HG02885 (cell line): ENCODE measurements around the gene GNGT2.
A peak's percentile ranks its signal among the peaks of the same experiment; 100 is the strongest.

ENCODE experiments used
- ATAC-seq: cut with Tn5 transposase; IDR thresholded peaks from one replicate; pipeline ENCODE4 v1.9.1; 2021; ENCODE audit warnings: mild to moderate bottlenecking; ENCODE audit not compliant: unreplicated experiment, poor library complexity

The GNGT2 gene

GRCh38 chr17:49229805-49230600, 19.6 kb upstream of the GNGT2 start:
- ATAC-seq, result no peak

- ATAC-seq, result no peak
Measured at GRCh38 chr17:49229076-49229804, 18.9 kb upstream of the GNGT2 start.

DNA sequence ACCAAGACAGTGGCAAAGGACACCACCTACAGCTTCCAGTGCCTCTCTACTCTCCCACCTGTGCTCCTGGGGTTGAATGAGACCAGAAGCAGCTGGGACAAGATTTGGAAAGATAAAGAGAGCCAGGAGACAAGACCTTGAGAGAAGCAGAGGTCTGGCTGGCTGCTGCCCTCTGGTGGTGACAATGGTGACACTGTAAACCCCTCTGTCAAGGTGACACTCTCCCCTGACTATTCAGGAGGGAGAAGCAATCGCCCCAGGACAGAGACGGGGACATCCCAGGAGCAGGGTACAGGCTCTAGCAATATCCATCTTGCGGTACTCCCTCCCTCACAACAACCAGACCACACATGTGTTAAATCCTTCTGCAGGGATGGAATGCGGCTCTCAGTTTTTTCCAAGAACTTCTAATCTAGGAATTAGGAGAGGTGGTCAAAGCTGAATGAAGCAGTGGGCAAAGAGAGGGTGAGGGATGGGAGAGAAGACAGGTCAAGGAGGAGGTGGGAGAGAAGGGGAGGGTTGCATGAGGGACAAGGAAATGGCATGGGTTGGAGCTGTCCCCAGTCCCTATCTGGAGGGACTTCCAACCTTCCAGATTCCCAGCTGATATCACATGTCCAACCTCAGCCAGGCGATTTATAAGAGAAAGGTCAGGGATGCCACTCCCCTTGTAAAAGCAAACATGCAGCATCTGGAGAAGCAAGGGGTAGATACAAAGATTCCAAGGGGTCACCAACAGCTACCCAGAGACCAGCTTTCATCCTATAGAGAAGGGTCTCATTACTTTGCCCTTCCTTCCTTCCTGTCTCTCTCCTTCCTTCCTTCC, 17.3 kb upstream of the GNGT2 start:
- ATAC-seq, result no peak

DNA sequence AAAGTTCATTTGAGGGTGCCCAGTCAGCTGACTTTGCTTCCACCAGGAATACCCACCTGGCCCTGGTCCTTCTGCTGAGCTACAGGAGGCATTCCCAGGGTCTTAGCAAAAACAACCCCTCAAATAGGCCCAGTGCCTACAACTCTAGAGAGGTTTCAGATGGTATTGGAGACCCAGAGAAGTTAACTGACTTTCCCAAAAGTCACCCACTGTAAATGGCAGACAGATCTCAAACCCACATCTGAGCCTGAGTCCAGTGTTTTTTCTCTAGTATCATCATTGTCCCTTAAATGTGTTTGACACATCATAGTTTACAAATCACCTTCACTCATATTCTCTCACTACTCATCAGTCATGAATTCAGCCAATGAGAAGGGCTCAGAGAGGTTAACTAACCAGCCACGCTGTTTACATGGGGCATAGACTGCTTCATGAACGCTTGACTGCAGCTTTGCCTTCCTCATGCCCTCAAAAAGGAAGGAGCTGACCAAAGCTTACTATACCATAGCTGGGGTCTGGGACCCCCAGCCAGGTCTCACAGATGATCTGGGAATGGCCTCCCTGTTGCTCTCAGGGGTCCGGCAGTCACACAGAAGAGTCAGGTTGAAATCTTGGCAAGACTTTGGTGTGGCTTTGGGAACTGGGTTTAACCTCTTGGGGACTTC, 16.5 kb upstream of the GNGT2 start:
- ATAC-seq, result no peak

DNA sequence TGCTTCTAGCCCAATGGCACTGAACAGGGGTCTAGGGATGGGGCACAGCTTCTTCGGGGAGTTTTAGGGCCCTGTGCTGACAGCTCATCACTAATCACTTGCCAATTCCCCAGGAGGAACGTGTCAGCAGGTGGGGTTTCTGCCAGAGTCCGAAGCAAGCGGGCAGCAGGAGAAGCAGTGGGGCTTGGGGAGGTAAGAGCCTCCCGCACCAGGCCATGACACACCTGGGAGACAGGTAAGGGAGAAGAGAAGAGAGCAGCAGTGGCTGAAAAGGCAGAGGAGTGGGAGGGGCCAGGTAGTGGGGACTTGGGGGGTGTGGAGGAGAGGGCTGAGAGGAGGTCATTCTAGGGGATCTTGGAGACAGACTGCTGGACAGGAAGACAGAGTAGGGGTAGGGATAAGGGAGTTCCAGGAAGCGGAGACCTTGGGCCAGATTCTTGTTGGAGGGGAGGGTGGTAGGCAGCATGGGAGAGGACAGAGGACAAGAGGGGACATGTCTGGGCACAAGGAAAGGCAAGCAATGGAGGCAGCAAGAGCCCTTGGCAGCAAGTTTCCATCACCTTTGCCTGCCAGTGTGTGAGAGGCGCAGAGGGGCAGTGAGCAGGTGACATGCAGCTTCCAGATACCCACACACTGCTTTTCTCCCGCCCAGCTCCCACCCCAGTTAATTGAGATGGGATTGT, 15.3 kb upstream of the GNGT2 start:
- ATAC-seq, result no peak

DNA sequence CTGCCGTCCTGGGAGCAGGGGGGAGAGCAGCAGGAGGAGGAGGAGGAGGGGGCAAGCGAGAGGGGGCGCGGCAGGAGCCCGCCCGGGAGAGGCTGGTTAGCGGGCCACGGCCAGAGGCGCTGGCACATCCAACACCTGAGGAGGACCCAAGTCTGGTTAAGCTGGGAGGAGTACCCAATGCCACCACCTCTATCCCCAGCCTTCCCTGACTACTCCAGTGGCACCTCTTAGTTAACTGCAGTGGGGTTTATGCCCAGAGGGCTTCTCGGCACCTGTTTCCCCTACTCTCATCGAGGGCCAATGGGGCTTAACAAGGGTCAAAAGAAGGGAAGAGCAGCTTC, 14.6 kb upstream of the GNGT2 start:
- no peak for ATAC-seq

- no peak for ATAC-seq
Measured at GRCh38 chr17:49224198-49224996, 14.0 kb upstream of the GNGT2 start.

- ATAC-seq, result no peak
Measured at GRCh38 chr17:49223517-49224197, 13.3 kb upstream of the GNGT2 start.

- ATAC-seq, result no peak
Measured at GRCh38 chr17:49223168-49223516, 12.8 kb upstream of the GNGT2 start.

DNA sequence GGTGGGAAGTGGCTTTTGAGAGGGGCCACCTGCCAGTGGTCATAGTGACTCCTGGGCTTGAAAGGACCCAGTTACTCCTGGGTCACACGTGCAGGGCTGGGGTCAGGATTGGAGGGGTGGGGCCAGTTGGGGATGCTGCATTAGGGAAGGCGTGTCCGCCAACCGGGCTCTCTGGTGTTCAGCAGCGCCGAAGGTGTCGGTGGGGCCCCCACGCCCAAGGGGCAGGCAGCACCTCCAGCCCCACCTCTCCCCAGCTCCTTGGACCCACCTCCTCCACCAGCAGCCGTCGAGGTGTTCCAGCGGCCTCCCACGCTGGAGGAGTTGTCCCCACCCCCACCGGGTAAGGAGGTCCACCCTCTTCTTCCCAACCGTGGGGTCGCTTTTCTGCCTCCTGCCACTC, 9.6 kb upstream of the GNGT2 start:
- ATAC-seq, result no peak

DNA sequence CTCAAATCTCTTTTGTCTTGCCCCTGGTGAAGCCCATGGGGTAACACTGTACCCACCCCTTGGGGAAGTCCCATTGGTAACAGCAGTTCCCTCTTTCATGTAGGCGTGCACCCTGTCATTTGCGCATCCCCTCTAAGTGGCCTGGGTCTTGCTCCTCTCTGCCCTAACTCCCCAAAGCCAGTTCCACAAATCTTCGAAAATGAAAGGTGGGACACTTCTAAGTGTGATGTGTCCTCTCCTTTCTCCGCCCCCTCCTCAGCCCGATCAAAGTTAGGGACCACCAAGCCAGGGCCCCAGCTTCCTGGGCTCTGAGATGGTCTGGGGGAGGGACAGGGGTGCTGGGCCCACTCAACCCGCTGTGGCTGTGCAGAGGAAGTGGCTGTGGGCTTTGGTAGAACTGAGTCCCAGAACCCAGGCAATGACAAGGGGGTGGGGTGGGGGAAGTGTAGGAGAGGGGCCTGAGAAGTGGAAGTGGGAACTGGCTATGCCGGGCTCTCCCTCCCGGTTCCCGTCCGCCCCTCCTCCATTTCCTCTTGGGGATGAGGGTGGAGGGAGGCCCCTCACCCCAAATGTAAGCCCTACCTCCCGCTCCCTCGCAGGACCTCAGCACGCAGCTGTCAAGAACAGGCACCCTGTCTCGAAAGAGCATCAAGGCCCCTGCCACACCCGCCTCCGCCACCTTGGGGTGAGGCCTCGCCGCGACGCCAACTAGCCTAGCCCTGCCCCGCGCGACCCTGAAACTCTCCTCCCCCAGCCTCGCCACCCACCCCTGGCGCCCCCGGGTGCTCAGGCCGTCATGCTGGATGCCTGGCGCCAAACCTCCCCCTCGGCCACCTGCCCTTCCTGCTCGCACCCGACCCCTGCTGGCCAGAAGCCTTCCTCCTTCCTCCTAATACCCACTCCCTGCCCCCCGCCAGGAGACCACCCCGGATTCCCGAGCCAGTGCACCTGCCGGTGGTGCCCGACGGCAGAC, 8.9 kb upstream of the GNGT2 start:
- ATAC-seq, result peak; percentile 32

DNA sequence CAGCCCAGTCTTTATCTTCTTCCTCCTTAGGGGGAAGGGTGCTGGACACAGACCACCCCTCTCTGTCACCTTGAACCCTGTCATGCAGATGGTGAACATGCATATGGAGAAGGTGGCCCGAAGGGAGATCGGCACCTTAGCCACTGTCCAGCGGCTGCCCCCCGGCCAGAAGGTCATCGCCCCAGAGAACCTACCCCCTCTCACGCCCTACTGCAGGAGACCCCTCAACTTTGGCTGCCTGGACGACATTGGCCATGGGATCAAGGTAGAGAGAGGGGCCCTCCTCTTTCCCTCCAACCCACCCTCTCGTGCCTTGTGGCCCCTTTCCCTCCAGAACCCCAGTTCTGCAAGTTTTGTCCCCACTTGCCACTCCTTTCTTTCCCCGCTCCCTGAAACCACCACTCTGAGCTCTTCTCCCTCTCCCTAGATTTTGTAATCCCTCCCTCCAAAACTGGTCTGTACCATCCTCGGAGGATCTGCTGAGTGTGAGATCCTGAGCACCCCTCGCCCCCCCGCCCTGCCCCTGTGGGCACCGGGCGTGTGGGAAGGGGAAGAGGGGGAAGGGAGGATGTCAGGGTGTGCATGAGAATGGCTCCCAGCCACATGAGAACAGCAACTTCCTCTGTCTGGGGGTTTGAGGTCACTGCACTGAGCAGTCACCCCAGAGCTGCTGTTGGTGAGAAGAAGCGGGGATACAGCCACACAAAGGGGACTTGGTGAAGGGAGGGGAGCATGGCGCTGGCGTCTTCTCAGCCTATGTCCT, 7.5 kb upstream of the GNGT2 start:
- ATAC-seq, result peak; percentile 57

DNA sequence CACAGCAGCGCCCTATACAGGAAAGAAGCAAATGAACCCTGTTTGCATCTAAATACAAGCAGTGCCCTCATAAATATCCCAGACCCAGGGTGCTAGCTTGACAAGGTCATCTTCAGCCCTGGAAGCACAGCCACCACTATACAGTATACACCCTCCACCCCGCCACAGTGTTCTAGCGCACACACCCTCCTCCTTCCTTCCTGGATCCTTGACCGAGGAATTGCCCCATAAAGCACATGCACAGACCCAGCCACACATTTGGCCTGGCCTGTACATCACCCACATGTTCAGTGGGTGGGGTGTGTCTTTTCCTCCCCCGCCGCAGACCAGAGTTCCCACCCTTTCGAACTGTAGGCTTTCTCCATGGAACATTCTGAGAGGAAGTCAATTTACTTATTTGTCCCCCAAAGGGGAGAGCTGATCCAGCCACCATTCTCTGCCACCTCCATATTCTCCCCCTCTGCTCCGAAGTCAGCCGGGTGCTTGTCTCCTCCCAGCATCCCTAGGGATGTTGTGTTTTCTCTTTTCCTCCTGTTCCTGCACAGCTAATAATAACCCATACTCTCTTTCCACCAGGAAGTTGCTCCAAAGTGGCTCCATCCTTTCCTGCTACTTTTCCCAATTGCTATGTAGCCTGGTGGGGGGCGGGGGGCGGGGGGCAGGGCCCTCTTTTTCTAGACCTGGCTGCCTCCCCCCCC, 6.7 kb upstream of the GNGT2 start:
- ATAC-seq, result no peak

DNA sequence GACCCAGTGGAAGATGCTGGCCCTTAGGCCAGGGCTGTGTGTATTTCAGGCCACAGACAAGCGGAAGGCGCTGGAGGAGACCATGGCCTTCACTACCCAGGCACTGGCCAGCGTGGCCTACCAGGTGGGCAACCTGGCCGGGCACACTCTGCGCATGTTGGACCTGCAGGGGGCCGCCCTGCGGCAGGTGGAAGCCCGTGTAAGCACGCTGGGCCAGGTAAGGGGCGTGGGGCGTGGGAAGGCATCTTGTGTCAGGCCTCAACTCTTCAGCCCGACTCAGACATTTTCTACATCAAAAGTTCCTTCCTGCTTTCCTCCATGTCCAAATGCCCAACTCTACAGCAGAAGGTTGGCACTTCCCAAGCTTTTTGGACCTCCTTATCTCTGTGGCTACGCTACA, 6.1 kb upstream of the GNGT2 start:
- ATAC-seq, result no peak

- ATAC-seq, result no peak
Measured at GRCh38 chr17:49214676-49215360, 4.4 kb upstream of the GNGT2 start.

DNA sequence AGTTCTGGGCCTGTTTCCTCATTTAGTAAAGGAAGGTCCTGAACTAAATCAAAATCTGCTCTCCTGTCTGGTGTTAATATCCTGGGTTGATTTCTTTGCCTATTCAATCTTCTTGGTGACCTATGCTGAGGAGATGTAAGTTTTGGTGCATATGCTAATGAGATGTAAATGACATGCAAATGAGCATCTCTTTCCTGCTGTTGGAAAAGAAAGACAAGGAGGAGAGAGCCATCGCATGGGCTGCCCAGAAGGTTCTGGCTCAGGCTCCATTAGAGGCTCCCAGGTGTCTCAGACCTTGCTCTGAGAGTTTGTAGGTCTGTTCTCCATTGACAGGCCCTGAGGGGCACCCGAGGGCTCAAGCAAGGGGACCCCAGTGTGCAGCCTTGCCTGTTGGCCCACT, 3.5 kb upstream of the GNGT2 start:
- no peak for ATAC-seq
